Mesothelial cell of epicardium (in vitro differentiated cells): ENCODE results near the gene CMYA5. TPM values are rescaled to one million over a fixed set of nuclear protein-coding genes. Genes with fewer than 3 reads are reported as not detected.
A peak's percentile ranks its signal among the peaks of the same experiment; 100 is the strongest.

Experiments used
- DNase-seq, 2 experiments: peaks; one replicate each; pipeline ENCODE4 v3.0.0; 2021; ENCODE audit warnings: low spot score in 2 of 2; ENCODE audit not compliant: unreplicated experiment in 2 of 2
- H3K27ac Mint-ChIP-seq: 2 replicates; pipeline ENCODE4 v1.8.0; 2021; ENCODE audit warnings: mixed read lengths
- H3K27me3 Mint-ChIP-seq: 2 replicates; pipeline ENCODE4 v1.8.0; 2021; ENCODE audit warnings: low read depth, mixed read lengths
- H3K36me3 Mint-ChIP-seq: 2 replicates; pipeline ENCODE4 v1.8.0; 2021; ENCODE audit warnings: mixed read lengths
- H3K4me1 Mint-ChIP-seq: 2 replicates; pipeline ENCODE4 v1.8.0; 2021; ENCODE audit warnings: mixed read lengths
- H3K4me3 Mint-ChIP-seq: 2 replicates; pipeline ENCODE4 v1.8.0; 2021; ENCODE audit warnings: mild to moderate bottlenecking, moderate library complexity, mixed read lengths
- H3K9me3 Mint-ChIP-seq: 2 replicates; pipeline ENCODE4 v1.8.0; 2021; ENCODE audit warnings: mixed read lengths
- total RNA-seq: library from RNA; stranded (reverse); gene quantifications from 3 replicates; pipeline ENCODE4 v1.2.1, GENCODE V29; 2021
- TF ChIP-seq, protein P1 (sequence below): fragments of 200-600 bp; sonication (generic); IDR thresholded peaks from one replicate; pipeline ENCODE4 v1.5.0; 2021; ENCODE audit warnings: antibody characterized with exemption; ENCODE audit not compliant: unreplicated experiment

CMYA5 gene
- total RNA-seq, 1 donor from 2014 or later, result 6.5 TPM

- peaks cover 13% of the 10 kb centered on the region for H3K4me1 Mint-ChIP-seq
- no peaks in the 10 kb centered on the region for H3K36me3 Mint-ChIP-seq
- peaks cover 26% of the 10 kb centered on the region for H3K27me3 Mint-ChIP-seq
- no peak for DNase-seq
- no peaks in the 10 kb centered on the region for H3K9me3 Mint-ChIP-seq
- TF ChIP-seq, protein P1, sequence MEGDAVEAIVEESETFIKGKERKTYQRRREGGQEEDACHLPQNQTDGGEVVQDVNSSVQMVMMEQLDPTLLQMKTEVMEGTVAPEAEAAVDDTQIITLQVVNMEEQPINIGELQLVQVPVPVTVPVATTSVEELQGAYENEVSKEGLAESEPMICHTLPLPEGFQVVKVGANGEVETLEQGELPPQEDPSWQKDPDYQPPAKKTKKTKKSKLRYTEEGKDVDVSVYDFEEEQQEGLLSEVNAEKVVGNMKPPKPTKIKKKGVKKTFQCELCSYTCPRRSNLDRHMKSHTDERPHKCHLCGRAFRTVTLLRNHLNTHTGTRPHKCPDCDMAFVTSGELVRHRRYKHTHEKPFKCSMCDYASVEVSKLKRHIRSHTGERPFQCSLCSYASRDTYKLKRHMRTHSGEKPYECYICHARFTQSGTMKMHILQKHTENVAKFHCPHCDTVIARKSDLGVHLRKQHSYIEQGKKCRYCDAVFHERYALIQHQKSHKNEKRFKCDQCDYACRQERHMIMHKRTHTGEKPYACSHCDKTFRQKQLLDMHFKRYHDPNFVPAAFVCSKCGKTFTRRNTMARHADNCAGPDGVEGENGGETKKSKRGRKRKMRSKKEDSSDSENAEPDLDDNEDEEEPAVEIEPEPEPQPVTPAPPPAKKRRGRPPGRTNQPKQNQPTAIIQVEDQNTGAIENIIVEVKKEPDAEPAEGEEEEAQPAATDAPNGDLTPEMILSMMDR, result no peak
- H3K4me3 Mint-ChIP-seq, result no peak overlapping the region
- no peak overlapping the region for H3K27ac Mint-ChIP-seq
These were observed 156.5 kb downstream of the CMYA5 start for GRCh38 chr5:79846198-79846521.

- H3K27me3 Mint-ChIP-seq, result peaks cover 28% of the 10 kb centered on the region
These were observed 157.9 kb downstream of the CMYA5 start for GRCh38 chr5:79847561-79847960.

GRCh38 chr5:79849061-79849460 is 159.4 kb downstream of the CMYA5 start:
- peak in 1 of 2 experiments; percentile 16 for DNase-seq
- Mint-ChIP-seq H3K4me3 (no peak overlapping the region), H3K27ac (no peak overlapping the region), H3K27me3 (peaks cover 34% of the 10 kb centered on the region), H3K9me3 (no peaks in the 10 kb centered on the region), H3K4me1 (peaks cover 13% of the 10 kb centered on the region), H3K36me3 (no peaks in the 10 kb centered on the region)
- TF ChIP-seq, protein P1, result no peak

More at GRCh38 chr5:79847561-79847960, 157.9 kb downstream of the CMYA5 start:
- DNase-seq, result no peak
- Mint-ChIP-seq H3K27ac (no peak overlapping the region), H3K4me1 (peaks cover 13% of the 10 kb centered on the region), H3K4me3 (no peak overlapping the region), H3K36me3 (no peaks in the 10 kb centered on the region), H3K9me3 (no peaks in the 10 kb centered on the region)
- TF ChIP-seq, protein P1, result no peak

Other genes with a start within 250 kb of the CMYA5 start
- gene HOMER1, start 175.7 kb upstream of the CMYA5 start, total RNA-seq, result 21.4 to 22.2 TPM (median 21.6 TPM) in 3 replicates
- gene TENT2, start 77.4 kb upstream of the CMYA5 start, total RNA-seq, result 93.4 to 96.0 TPM (median 95.7 TPM) in 3 replicates